GM12873 (cell line): ENCODE data around the gene PIP5K1B.

Source experiments
- CTCF ChIP-seq: IDR thresholded peaks from 2 replicates; pipeline ENCODE4 v1.5.1; 2012; ENCODE audit warnings: low read depth, mild to moderate bottlenecking, moderate library complexity, low read length, control low read depth; ENCODE audit not compliant: insufficient read depth; ENCODE audit errors: missing control alignments

The PIP5K1B gene

GRCh38 chr9:68747043-68747533, 42.0 kb downstream of the PIP5K1B start:
- TF ChIP-seq CTCF, result no peak

- TF ChIP-seq CTCF, result no peak
These were observed 44.1 kb downstream of the PIP5K1B start for GRCh38 chr9:68749135-68749534.

GRCh38 chr9:68749579-68750159, 44.6 kb downstream of the PIP5K1B start:
- TF ChIP-seq CTCF, result no peak

GRCh38 chr9:68750255-68750654, 45.2 kb downstream of the PIP5K1B start:
- no peak for TF ChIP-seq CTCF

GRCh38 chr9:68750786-68751185, 45.7 kb downstream of the PIP5K1B start:
- no peak for TF ChIP-seq CTCF

GRCh38 chr9:68751556-68751955, 46.5 kb downstream of the PIP5K1B start:
- no peak for TF ChIP-seq CTCF

GRCh38 chr9:68755051-68755450, 50.0 kb downstream of the PIP5K1B start:
- no peak for TF ChIP-seq CTCF
